GM21619 (cell line): ENCODE data around the gene ROR2.

Source experiments
- ATAC-seq: cut with Tn5 transposase; IDR thresholded peaks from one replicate; pipeline ENCODE4 v1.9.1; 2021; ENCODE audit not compliant: unreplicated experiment

The ROR2 gene

GRCh38 chr9:91843623-91844148 is 106.3 kb downstream of the ROR2 start:
- no peak for ATAC-seq

- ATAC-seq = no peak
Observed at GRCh38 chr9:91843093-91843492, 106.9 kb downstream of the ROR2 start.

- ATAC-seq = no peak
Observed at GRCh38 chr9:91842358-91843049, 107.5 kb downstream of the ROR2 start.

GRCh38 chr9:91841591-91841990 is 108.4 kb downstream of the ROR2 start:
- no peak for ATAC-seq

GRCh38 chr9:91840882-91841281 is 109.1 kb downstream of the ROR2 start:
- no peak for ATAC-seq

- no peak for ATAC-seq
Observed at GRCh38 chr9:91840469-91840868, 109.6 kb downstream of the ROR2 start.

GRCh38 chr9:91839926-91840465 is 110.0 kb downstream of the ROR2 start:
- ATAC-seq = no peak

- no peak for ATAC-seq
Observed at GRCh38 chr9:91837981-91838731, 111.9 kb downstream of the ROR2 start.

- ATAC-seq = no peak
Observed at GRCh38 chr9:91836515-91836914, 113.5 kb downstream of the ROR2 start.

- no peak for ATAC-seq
Observed at GRCh38 chr9:91835632-91836031, 114.4 kb downstream of the ROR2 start.

GRCh38 chr9:91835216-91835615 is 114.8 kb downstream of the ROR2 start:
- ATAC-seq = no peak

- ATAC-seq = no peak
Observed at GRCh38 chr9:91834740-91835139, 115.3 kb downstream of the ROR2 start.

- ATAC-seq = no peak
Observed at GRCh38 chr9:91833878-91834255, 116.2 kb downstream of the ROR2 start.

- no peak for ATAC-seq
Observed at GRCh38 chr9:91833096-91833877, 116.7 kb downstream of the ROR2 start.

GRCh38 chr9:91832322-91832721 is 117.7 kb downstream of the ROR2 start:
- no peak for ATAC-seq

GRCh38 chr9:91825866-91826265 is 124.2 kb downstream of the ROR2 start:
- no peak for ATAC-seq

- ATAC-seq = no peak
Observed at GRCh38 chr9:91825422-91825821, 124.6 kb downstream of the ROR2 start.

- ATAC-seq = no peak
Observed at GRCh38 chr9:91824601-91825305, 125.3 kb downstream of the ROR2 start.

- ATAC-seq = no peak
Observed at GRCh38 chr9:91824151-91824550, 125.9 kb downstream of the ROR2 start.

- no peak for ATAC-seq
Observed at GRCh38 chr9:91820949-91821880, 128.8 kb downstream of the ROR2 start.
